GM10266 (cell line): ENCODE data around the gene ADAT3.

Source experiments
- DNase-seq: peaks from one replicate; pipeline ENCODE4 v3.0.0; 2012; ENCODE audit errors: extremely low spot score
- CTCF ChIP-seq: IDR thresholded peaks from 2 replicates; pipeline ENCODE4 v1.5.1; 2012; ENCODE audit warnings: mild to moderate bottlenecking, low read depth; ENCODE audit not compliant: control insufficient read depth, insufficient read depth; ENCODE audit errors: missing control alignments

ADAT3 gene

GRCh38 chr19:1914826-1915341, 9.7 kb downstream of the ADAT3 start:
- no peak for TF ChIP-seq CTCF
- DNase-seq: no peak

GRCh38 chr19:1917146-1917545, 11.9 kb downstream of the ADAT3 start:
- DNase-seq: no peak
- no peak for TF ChIP-seq CTCF

GRCh38 chr19:1917926-1918325, 12.7 kb downstream of the ADAT3 start:
- DNase-seq: no peak
- no peak for TF ChIP-seq CTCF

GRCh38 chr19:1918975-1919374, 13.8 kb downstream of the ADAT3 start:
- no peak for DNase-seq
- no peak for TF ChIP-seq CTCF

- DNase-seq: no peak
- no peak for TF ChIP-seq CTCF
Observed at GRCh38 chr19:1920644-1921043, 15.4 kb downstream of the ADAT3 start.

GRCh38 chr19:1921326-1921725, 16.1 kb downstream of the ADAT3 start:
- no peak for TF ChIP-seq CTCF
- no peak for DNase-seq

- DNase-seq: no peak
- TF ChIP-seq CTCF: no peak
Observed at GRCh38 chr19:1921825-1922224, 16.6 kb downstream of the ADAT3 start.
